GM12878 (cell line): ENCODE data around the gene MBOAT2. TPM values are rescaled to one million over a fixed set of nuclear protein-coding genes. Genes with fewer than 3 reads are reported as not detected.

ENCODE experiments used
- ATAC-seq: fragments of 200-7000 bp; cut with Tn5 transposase; 3 replicates; pipeline ENCODE4 v1.9.1; 2020; ENCODE audit warnings: mild to moderate bottlenecking, moderate library complexity
- BruUV-seq: library from RNA; stranded (reverse); fragments of 400-500 nt; replicated peaks from 2 replicates; lab custom pipeline; 2021; lab: Mats Ljungman, UMichigan
- CTCF ChIA-PET: fragments of 300-600 bp; sonication (Branson Sonifier 250); formaldehyde crosslinking; extraction: SDS; loops from one replicate; lab custom pipeline; 2021; ENCODE audit warnings: inconsistent platforms; lab: Yijun Ruan, JAX
- POLR2A ChIA-PET: fragments of 350-600 bp; formaldehyde crosslinking; extraction: SDS; loops from one replicate; lab custom pipeline; 2021; ENCODE audit warnings: inconsistent platforms; lab: Charles Lee
- RAD21 ChIA-PET: fragments of 300-600 bp; sonication (Branson Sonifier 250); formaldehyde crosslinking; loops from one replicate; lab custom pipeline; 2023; ENCODE audit warnings: antibody characterized with exemption; ENCODE audit not compliant: unreplicated experiment; lab: Charles Lee
- SMC1A ChIA-PET: fragments of 300-600 bp; sonication (Branson Sonifier 250); formaldehyde crosslinking; loops from one replicate; lab custom pipeline; 2023; ENCODE audit not compliant: unreplicated experiment, uncharacterized antibody; lab: Charles Lee
- DNase-seq: peaks from one replicate; pipeline ENCODE4 v3.0.0-alpha.2; 2011; ENCODE audit warnings: low read depth, low spot score
- FAIRE-seq: peaks from 3 replicates; lab custom pipeline; 2011; peaks lifted over from hg19 to GRCh38; lab: Jason Lieb, UNC
- H2AFZ ChIP-seq: 2 replicates; pipeline ENCODE4 v1.6.0; 2011; ENCODE audit warnings: low read depth, low read length, control low read depth; ENCODE audit not compliant: control insufficient read depth
- H3K27ac ChIP-seq: 2 replicates; pipeline ENCODE4 v1.5.1; 2011; ENCODE audit warnings: control low read depth; ENCODE audit not compliant: control insufficient read depth, insufficient read depth
- H3K27me3 ChIP-seq, 2 experiments: replicated peaks in 1 of 2; 2 replicates each; pipeline versions ENCODE4 v1.6.0 to v1.6.1; 2011; ENCODE audit warnings: low read length in 1 of 2; ENCODE audit not compliant: control insufficient read depth in 2 of 2, insufficient read depth in 2 of 2
- H3K36me3 ChIP-seq, 2 experiments: 2 replicates each; pipeline ENCODE4 v1.5.1; 2011; ENCODE audit warnings: low read length in 1 of 2; ENCODE audit not compliant: control insufficient read depth in 2 of 2, insufficient read depth in 2 of 2
- H3K4me1 ChIP-seq: 2 replicates; pipeline ENCODE4 v1.6.1; 2011; ENCODE audit warnings: mild to moderate bottlenecking, low read length, moderate library complexity, mixed read lengths; ENCODE audit not compliant: control insufficient read depth, insufficient read depth
- H3K4me2 ChIP-seq: 2 replicates; pipeline ENCODE4 v1.6.0; 2011; ENCODE audit warnings: control low read depth; ENCODE audit not compliant: control insufficient read depth, insufficient read depth
- H3K4me3 ChIP-seq: fragments of 200-600 bp; sonication (generic); 2 replicates; pipeline ENCODE4 v1.5.1; 2016
- H3K79me2 ChIP-seq: 2 replicates; pipeline ENCODE4 v1.6.0; 2011; ENCODE audit warnings: low read length; ENCODE audit not compliant: control insufficient read depth, insufficient read depth
- H3K9ac ChIP-seq: 2 replicates; pipeline ENCODE4 v1.8.0; 2011; ENCODE audit warnings: low read length, control low read depth, mixed read lengths; ENCODE audit not compliant: control insufficient read depth, insufficient read depth
- H3K9me3 ChIP-seq: replicated peaks from 3 replicates; pipeline ENCODE4 v1.5.1; 2011; ENCODE audit warnings: mild to moderate bottlenecking, low read length; ENCODE audit not compliant: control insufficient read depth, insufficient read depth
- H4K20me1 ChIP-seq: 2 replicates; pipeline ENCODE4 v1.6.0; 2011; ENCODE audit not compliant: control insufficient read depth, insufficient read depth
- ATF7 ChIP-seq: fragments of 450-650 bp; IDR thresholded peaks from 2 replicates; pipeline ENCODE4 v1.6.1; 2016; ENCODE audit warnings: low read depth, mild to moderate bottlenecking
- CBFB ChIP-seq: IDR thresholded peaks from 2 replicates; pipeline ENCODE4 v1.6.1; 2016; ENCODE audit warnings: antibody characterized with exemption, low read depth
- EP300 ChIP-seq, 2 experiments: fragments of 150-350 bp in 1 of 2; IDR thresholded peaks; 2 replicates each; pipeline ENCODE4 v1.6.1; 2011 to 2012; ENCODE audit warnings: low read depth in 2 of 2, low read length in 2 of 2, borderline replicate concordance in 1 of 2, improper control_type of control experiment in 1 of 2, inconsistent platforms in 1 of 2; ENCODE audit not compliant: control insufficient read depth in 1 of 2
- ETV6 ChIP-seq, 2 experiments: fragments of 450-650 bp in 1 of 2; IDR thresholded peaks in 1 of 2; conservative IDR thresholded peaks in 1 of 2; 2 replicates each; pipeline ENCODE4 v1.6.1; 2014; ENCODE audit warnings: antibody characterized with exemption in 1 of 2, borderline replicate concordance in 1 of 2, low read depth in 1 of 2, mild to moderate bottlenecking in 1 of 2, moderate library complexity in 1 of 2
- HDAC2 ChIP-seq: fragments of 200-600 bp; sonication (generic); IDR thresholded peaks from 2 replicates; pipeline ENCODE4 v1.6.1; 2017
- PAX8 ChIP-seq: fragments of 450-650 bp; IDR thresholded peaks from 2 replicates; pipeline ENCODE4 v1.6.1; 2017; ENCODE audit warnings: mild to moderate bottlenecking, moderate library complexity
- POLR2AphosphoS2 ChIP-seq: IDR thresholded peaks from 2 replicates; pipeline ENCODE4 v1.6.1; 2011; ENCODE audit warnings: low read depth, mild to moderate bottlenecking, low read length, improper control_type of control experiment, moderate library complexity
- RUNX3 ChIP-seq: IDR thresholded peaks from 2 replicates; pipeline ENCODE4 v1.6.1; 2012; ENCODE audit warnings: low read length, inconsistent platforms
- SUZ12 ChIP-seq: fragments of 200-600 bp; sonication (generic); IDR thresholded peaks from one replicate; pipeline ENCODE4 v1.6.1; 2018; ENCODE audit warnings: antibody characterized with exemption, mild to moderate bottlenecking; ENCODE audit not compliant: unreplicated experiment
- WGBS: methylation state at CpG from one replicate; pipeline ENCODE4 v1.1.6; 2016; ENCODE audit warnings: low lambda C conversion rate; ENCODE audit not compliant: insufficient replicate concordance, insufficient coverage; ENCODE audit errors: missing lambda C conversion rate; 5-methylcytosine and 5-hydroxymethylcytosine counted together
- in situ Hi-C: fragments of 300-500 bp; cut with MboI; formaldehyde crosslinking; loops from 9 replicates; pipeline ENCODE4 v1.14.3; 2018; ENCODE audit warnings: mixed read lengths
- intact Hi-C: fragments of 100-400 bp; cut with micrococcal nuclease; formaldehyde crosslinking; loops from one replicate; pipeline ENCODE4 v1.14.2; 2022; ENCODE audit not compliant: unreplicated experiment
- polyA plus RNA-seq, 11 experiments: library from polyadenylated mRNA; depleted of rRNA in 4 of 11; unstranded in 6 of 11; stranded (reverse) in 5 of 11; fragments of >200 nt; fragmentation: Nextera tagmentation in 4 of 11; fragmentation: Illumina TruSeq in 1 of 11; extraction: Ambion mirVana in 4 of 11; extraction: Trizol in 1 of 11; gene quantifications; 1 replicate in 1 of 11; 2 replicates in 10 of 11; pipeline versions ENCODE4 v1.2.1 to v1.2.3, GENCODE V29; 2011 to 2016; ENCODE audit warnings: inconsistent platforms in 2 of 11, missing spikeins in 2 of 11, low read depth in 1 of 11
- total RNA-seq, 4 experiments: library from RNA; depleted of rRNA in 3 of 4; stranded (reverse); fragments of >200 nt in 3 of 4; fragmentation: Illumina TruSeq in 1 of 4; extraction: Trizol in 1 of 4; gene quantifications; 2 replicates each; pipeline versions ENCODE4 v1.2.1 to v1.2.3, GENCODE V29; 2013 to 2021
- TF ChIP-seq, protein P1 (sequence below): fragments of 450-650 bp; formaldehyde crosslinking; IDR thresholded peaks from 2 replicates; pipeline ENCODE4 v1.4.0; 2022; ENCODE audit warnings: mild to moderate bottlenecking, moderate library complexity

Gene MBOAT2
- total and polyA plus RNA-seq, 10 of the 15 experiments (the other 5 are each of a cell fraction or from before 2014, with no cell fraction given): 0.08 to 40.6 (median 1.8) TPM

DNA sequence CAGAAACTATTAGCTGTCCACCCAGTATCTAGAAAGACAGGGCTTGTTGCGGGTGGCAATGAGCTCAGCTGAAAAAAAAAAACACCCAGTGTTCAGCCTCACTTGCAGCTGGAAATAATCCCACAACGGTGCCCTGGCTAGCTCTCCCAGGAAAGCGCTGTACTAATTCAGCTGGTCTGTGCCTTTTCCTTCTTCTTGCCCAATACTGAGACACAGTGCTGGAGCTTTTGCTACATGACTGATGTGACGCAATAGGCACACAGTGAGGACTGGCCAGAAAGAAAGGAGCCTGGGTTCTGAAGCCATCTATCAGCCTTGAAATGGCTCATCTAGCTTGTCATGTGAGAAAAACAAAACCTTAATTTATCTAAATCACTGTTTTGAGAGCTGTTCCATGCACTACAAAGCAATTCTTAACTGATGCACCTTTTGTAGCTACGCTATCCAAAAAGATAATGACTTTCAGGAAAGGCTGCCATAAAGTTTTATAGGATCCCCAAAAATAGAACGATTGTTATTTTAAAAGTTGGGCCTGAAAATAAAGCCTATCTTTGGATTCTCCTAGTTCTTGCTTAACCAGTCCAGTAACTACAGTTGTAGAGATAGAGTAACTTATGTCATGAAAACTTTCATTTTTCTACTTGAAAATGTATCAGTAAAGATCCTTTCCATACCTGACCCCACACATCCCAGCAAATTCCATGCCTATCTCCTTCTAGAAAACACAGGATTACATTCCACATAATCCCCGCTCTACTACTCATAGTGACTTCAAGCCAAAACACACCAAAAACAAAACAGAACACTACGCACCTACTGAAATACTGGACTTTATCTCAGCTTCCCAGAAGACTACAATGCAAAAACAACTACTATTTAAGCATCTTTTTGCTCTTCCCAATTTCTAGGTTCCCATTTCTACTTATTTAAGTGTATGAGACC, 181.9 kb downstream of the MBOAT2 start:
- CTCF ChIA-PET: interaction anchor here (0.7 to 1.0 kb wide), 4 partner anchors 12 to 274 kb away, joined by 3 read pairs; no protein-coding TSS in a partner anchor
- intact Hi-C loops (no loop called here), in situ Hi-C loops (no loop called here)
- Histone ChIP-seq H4K20me1 (no peaks in the 10 kb centered on the region), H3K36me3 (peaks cover 0 to 6% of the 10 kb centered on the region in 2 experiments; a peak in 1 of 4 replicates), H3K27me3 (no peaks in the 10 kb centered on the region), H3K79me2 (no peaks in the 10 kb centered on the region), H3K4me3 (no peak overlapping the region), H3K9ac (no peak overlapping the region), H3K4me1 (no peaks in the 10 kb centered on the region), H3K9me3 (no peaks in the 10 kb centered on the region), H3K27ac (no peak overlapping the region), H3K4me2 (no peak overlapping the region), H2AFZ (no peak overlapping the region)
- DNase-seq (no peak), FAIRE-seq (no peak), ATAC-seq (no peak)
- SMC1A ChIA-PET: interaction anchor here (0.6 to 1.3 kb wide), 3 partner anchors 25 to 1147 kb away, joined by 3 read pairs; no protein-coding TSS in a partner anchor
- 84% methylated on average over 8 of the region's 8 CpGs for WGBS
- POLR2A ChIA-PET: interaction anchor here (0.8 to 2.0 kb wide), 2 partner anchors 17 to 18 kb away, joined by 4 read pairs; no protein-coding TSS in a partner anchor
- RAD21 ChIA-PET: no interaction called here
- TF ChIP-seq SUZ12 (no peak), POLR2AphosphoS2 (no peak), RUNX3 (no peak), EP300 (IDR thresholded peaks at IDR 0.05; ENCODE audit: borderline replicate concordance in 1 of 2, control insufficient read depth in 1 of 2, low read depth in 2 of 2, low read length in 2 of 2) (no peak), PAX8 (no peak), HDAC2 (no peak), ATF7 (no peak), ETV6 (conservative IDR thresholded peaks at IDR 0.05 in 1 of 2, IDR thresholded peaks at IDR 0.05 in 1 of 2; ENCODE audit: borderline replicate concordance in 1 of 2, low read depth in 1 of 2) (no peak), CBFB (no peak)
- TF ChIP-seq, protein P1, sequence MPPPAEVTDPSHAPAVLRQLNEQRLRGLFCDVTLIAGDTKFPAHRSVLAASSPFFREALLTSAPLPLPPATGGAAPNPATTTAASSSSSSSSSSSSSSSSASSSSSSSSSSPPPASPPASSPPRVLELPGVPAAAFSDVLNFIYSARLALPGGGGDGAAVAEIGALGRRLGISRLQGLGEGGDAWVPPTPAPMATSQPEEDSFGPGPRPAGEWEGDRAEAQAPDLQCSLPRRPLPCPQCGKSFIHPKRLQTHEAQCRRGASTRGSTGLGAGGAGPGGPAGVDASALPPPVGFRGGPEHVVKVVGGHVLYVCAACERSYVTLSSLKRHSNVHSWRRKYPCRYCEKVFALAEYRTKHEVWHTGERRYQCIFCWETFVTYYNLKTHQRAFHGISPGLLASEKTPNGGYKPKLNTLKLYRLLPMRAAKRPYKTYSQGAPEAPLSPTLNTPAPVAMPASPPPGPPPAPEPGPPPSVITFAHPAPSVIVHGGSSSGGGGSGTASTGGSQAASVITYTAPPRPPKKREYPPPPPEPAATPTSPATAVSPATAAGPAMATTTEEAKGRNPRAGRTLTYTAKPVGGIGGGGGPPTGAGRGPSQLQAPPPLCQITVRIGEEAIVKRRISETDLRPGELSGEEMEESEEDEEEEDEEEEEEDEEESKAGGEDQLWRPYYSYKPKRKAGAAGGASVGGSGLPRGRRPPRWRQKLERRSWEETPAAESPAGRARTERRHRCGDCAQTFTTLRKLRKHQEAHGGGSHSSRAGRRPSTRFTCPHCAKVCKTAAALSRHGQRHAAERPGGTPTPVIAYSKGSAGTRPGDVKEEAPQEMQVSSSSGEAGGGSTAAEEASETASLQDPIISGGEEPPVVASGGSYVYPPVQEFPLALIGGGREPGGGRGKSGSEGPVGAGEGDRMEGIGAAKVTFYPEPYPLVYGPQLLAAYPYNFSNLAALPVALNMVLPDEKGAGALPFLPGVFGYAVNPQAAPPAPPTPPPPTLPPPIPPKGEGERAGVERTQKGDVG (CRISPR knock-in tag): no peak
- BruUV-seq: no TSS peak
